Limb (tissue), 2 donors: Measurements from ENCODE around the gene SUGCT.
A peak's percentile ranks its signal among the peaks of the same experiment; 100 is the strongest.

ENCODE experiments used
- DNase-seq, 2 donors: peaks; one replicate each; pipeline ENCODE4 v3.0.0-alpha.2; 2016; ENCODE audit errors: extremely low spot score in 2 of 2

The SUGCT gene

GRCh38 chr7:40516376-40516775, 381.6 kb downstream of the SUGCT start:
- DNase-seq: no peak

GRCh38 chr7:40519009-40519408, 384.2 kb downstream of the SUGCT start:
- no peak for DNase-seq

GRCh38 chr7:40520986-40521738, 386.4 kb downstream of the SUGCT start:
- DNase-seq: no peak

GRCh38 chr7:40525764-40526163, 391.0 kb downstream of the SUGCT start:
- DNase-seq: no peak

- no peak for DNase-seq
Measured at GRCh38 chr7:40526951-40527715, 392.3 kb downstream of the SUGCT start.

- DNase-seq: no peak
Measured at GRCh38 chr7:40527723-40528122, 392.9 kb downstream of the SUGCT start.

GRCh38 chr7:40530292-40530691, 395.5 kb downstream of the SUGCT start:
- peak in 1 of 2 donors; percentile 19 for DNase-seq

GRCh38 chr7:40531956-40532355, 397.2 kb downstream of the SUGCT start:
- no peak for DNase-seq

GRCh38 chr7:40535678-40536077, 400.9 kb downstream of the SUGCT start:
- no peak for DNase-seq

GRCh38 chr7:40536421-40536820, 401.6 kb downstream of the SUGCT start:
- DNase-seq: no peak

- no peak for DNase-seq
Measured at GRCh38 chr7:40538281-40538680, 403.5 kb downstream of the SUGCT start.

GRCh38 chr7:40541336-40541735, 406.5 kb downstream of the SUGCT start:
- no peak for DNase-seq

GRCh38 chr7:40542982-40543741, 408.4 kb downstream of the SUGCT start:
- DNase-seq: peak in 1 of 2 donors; percentile 32

GRCh38 chr7:40544221-40544723, 409.5 kb downstream of the SUGCT start:
- no peak for DNase-seq

GRCh38 chr7:40544871-40545303, 410.1 kb downstream of the SUGCT start:
- DNase-seq: peak in 1 of 2 donors; percentile 49

- DNase-seq: no peak
Measured at GRCh38 chr7:40545739-40546138, 410.9 kb downstream of the SUGCT start.

GRCh38 chr7:40546616-40547501, 412.1 kb downstream of the SUGCT start:
- DNase-seq: no peak

GRCh38 chr7:40549372-40550039, 414.7 kb downstream of the SUGCT start:
- no peak for DNase-seq

- DNase-seq: peak in 1 of 2 donors; percentile 41
Measured at GRCh38 chr7:40551685-40552576, 417.1 kb downstream of the SUGCT start.
